GM23338 (cell line): ENCODE results near the gene CHMP4B. TPM values are rescaled to one million over a fixed set of nuclear protein-coding genes. Genes with fewer than 3 reads are reported as not detected.

Experiments
- ATAC-seq: fragments of 200-7000 bp; cut with Tn5 transposase; 3 replicates; pipeline ENCODE4 v1.9.1; 2020
- DNase-seq: peaks from one replicate; pipeline ENCODE4 v3.0.0-alpha.2; 2015; ENCODE audit warnings: low spot score
- H2AFZ ChIP-seq: fragments of 200-600 bp; sonication (generic); 2 replicates; pipeline ENCODE4 v1.8.0; 2016; ENCODE audit warnings: antibody characterized with exemption, mild to moderate bottlenecking, moderate library complexity
- H3F3A ChIP-seq: fragments of 200-600 bp; sonication (generic); replicated peaks from 2 replicates; pipeline ENCODE4 v1.8.0; 2017; ENCODE audit warnings: antibody characterized with exemption, mixed run types, low read depth
- H3K27ac ChIP-seq: fragments of 200-600 bp; sonication (generic); 2 replicates; pipeline ENCODE4 v1.6.1; 2016; ENCODE audit warnings: low read depth
- H3K27me3 ChIP-seq: fragments of 200-600 bp; sonication (generic); 2 replicates; pipeline ENCODE4 v1.8.0; 2016; ENCODE audit warnings: mild to moderate bottlenecking, mixed run types, moderate library complexity; ENCODE audit not compliant: insufficient read depth
- H3K36me3 ChIP-seq: fragments of 200-600 bp; sonication (generic); 2 replicates; pipeline ENCODE4 v1.8.0; 2016; ENCODE audit warnings: mild to moderate bottlenecking; ENCODE audit not compliant: insufficient read depth
- H3K4me1 ChIP-seq: fragments of 200-600 bp; sonication (generic); 2 replicates; pipeline ENCODE4 v1.8.0; 2016; ENCODE audit warnings: mild to moderate bottlenecking, moderate library complexity; ENCODE audit not compliant: insufficient read depth
- H3K4me2 ChIP-seq: fragments of 200-600 bp; sonication (generic); 2 replicates; pipeline ENCODE4 v1.7.1; 2017; ENCODE audit warnings: mixed run types
- H3K4me3 ChIP-seq: fragments of 200-600 bp; sonication (generic); 2 replicates; pipeline ENCODE4 v1.6.1; 2016; ENCODE audit warnings: mixed run types
- H3K79me2 ChIP-seq: fragments of 200-600 bp; sonication (generic); replicated peaks from 2 replicates; pipeline ENCODE4 v1.8.0; 2017; ENCODE audit warnings: mild to moderate bottlenecking; ENCODE audit not compliant: insufficient read depth
- H3K9me2 ChIP-seq: fragments of 200-600 bp; sonication (generic); 2 replicates; pipeline ENCODE4 v1.8.0; 2017; ENCODE audit not compliant: insufficient read depth
- H4K20me1 ChIP-seq: fragments of 200-600 bp; sonication (generic); replicated peaks from 2 replicates; pipeline ENCODE4 v1.8.0; 2017; ENCODE audit warnings: mild to moderate bottlenecking; ENCODE audit not compliant: insufficient read depth
- H3K27ac Mint-ChIP-seq: 2 replicates; pipeline ENCODE4 v1.8.0; 2020; ENCODE audit warnings: inconsistent platforms, mild to moderate bottlenecking, moderate library complexity, mixed read lengths
- H3K27me3 Mint-ChIP-seq: 3 replicates; pipeline ENCODE4 v1.8.0; 2022; ENCODE audit warnings: low read depth, mild to moderate bottlenecking, moderate library complexity, mixed read lengths, inconsistent platforms; ENCODE audit not compliant: insufficient read depth, poor library complexity
- H3K36me3 Mint-ChIP-seq: 3 replicates; pipeline ENCODE4 v1.8.0; 2021; ENCODE audit warnings: low read depth, mild to moderate bottlenecking, inconsistent platforms, moderate library complexity, mixed read lengths
- H3K4me1 Mint-ChIP-seq: 3 replicates; pipeline ENCODE4 v1.8.0; 2020; ENCODE audit warnings: mild to moderate bottlenecking, inconsistent platforms, mixed read lengths
- H3K4me3 Mint-ChIP-seq: 3 replicates; pipeline ENCODE4 v1.8.0; 2021; ENCODE audit warnings: moderate library complexity, mild to moderate bottlenecking, inconsistent platforms, mixed read lengths
- H3K9me3 Mint-ChIP-seq: 3 replicates; pipeline ENCODE4 v1.8.0; 2020; ENCODE audit warnings: moderate library complexity, mild to moderate bottlenecking, inconsistent platforms, mixed read lengths
- CREB1 ChIP-seq: fragments of 250-450 bp; sonication (Bioruptor Pico); IDR thresholded peaks from 2 replicates; pipeline ENCODE4 v1.5.0; 2020; ENCODE audit warnings: low read depth, mild to moderate bottlenecking, moderate library complexity
- EZH2 ChIP-seq: fragments of 200-600 bp; sonication (generic); IDR thresholded peaks from one replicate; pipeline ENCODE4 v1.8.0; 2017; ENCODE audit warnings: antibody characterized with exemption, mild to moderate bottlenecking, low read depth; ENCODE audit not compliant: unreplicated experiment
- EZH2phosphoT487 ChIP-seq: fragments of 200-600 bp; sonication (generic); IDR thresholded peaks from one replicate; pipeline ENCODE4 v1.8.1; 2018; ENCODE audit warnings: antibody characterized with exemption; ENCODE audit not compliant: unreplicated experiment
- JUNB ChIP-seq: IDR thresholded peaks from one replicate; pipeline ENCODE4 v1.6.1; 2016; ENCODE audit warnings: antibody characterized with exemption; ENCODE audit not compliant: unreplicated experiment
- NANOG ChIP-seq: IDR thresholded peaks from 2 replicates; pipeline ENCODE4 v1.6.1; 2016; ENCODE audit warnings: antibody characterized with exemption, borderline replicate concordance
- POLR2AphosphoS5 ChIP-seq: IDR thresholded peaks from 2 replicates; pipeline ENCODE4 v1.6.1; 2016; ENCODE audit warnings: antibody characterized with exemption, low read depth
- STAT1 ChIP-seq: IDR thresholded peaks from one replicate; pipeline ENCODE4 v1.6.1; 2016; ENCODE audit warnings: antibody characterized with exemption; ENCODE audit not compliant: unreplicated experiment
- ZNF114 ChIP-seq: fragments of 250-450 bp; sonication (Bioruptor Pico); IDR thresholded peaks from 2 replicates; pipeline ENCODE4 v1.5.0; 2020; ENCODE audit warnings: mild to moderate bottlenecking, moderate library complexity
- ZNF331 ChIP-seq: fragments of 250-450 bp; sonication (Bioruptor Pico); IDR thresholded peaks from 2 replicates; pipeline ENCODE4 v1.5.0; 2020; ENCODE audit warnings: low read depth, mild to moderate bottlenecking, moderate library complexity
- ZNF462 ChIP-seq: fragments of 250-450 bp; sonication (Bioruptor Pico); IDR thresholded peaks from 2 replicates; pipeline ENCODE4 v1.5.0; 2020; ENCODE audit warnings: mild to moderate bottlenecking, moderate library complexity
- polyA plus RNA-seq: library from polyadenylated mRNA; unstranded; fragments of >200 nt; fragmentation: Nextera tagmentation; extraction: Ambion mirVana; gene quantifications from 2 replicates; pipeline ENCODE4 v1.2.1, GENCODE V29; 2016
- total RNA-seq: library from RNA; depleted of rRNA; stranded (reverse); fragments of >200 nt; shearing (Covaris generic); gene quantifications from 2 replicates; pipeline ENCODE4 v1.2.3, GENCODE V29; 2014
- TF ChIP-seq, protein P1 (sequence below): IDR thresholded peaks from one replicate; pipeline ENCODE4 v1.6.1; 2018; ENCODE audit warnings: antibody characterized with exemption; ENCODE audit not compliant: unreplicated experiment
- TF ChIP-seq, protein P2 (sequence below): IDR thresholded peaks from 2 replicates; pipeline ENCODE4 v1.6.1; 2016; ENCODE audit warnings: antibody characterized with exemption
- TF ChIP-seq, protein P3 (sequence below), 2 experiments: fragments of 200-600 bp in 1 of 2; sonication (generic) in 1 of 2; conservative IDR thresholded peaks; 2 replicates each; pipeline versions ENCODE4 v1.5.1 to v1.6.1; 2016 to 2017; ENCODE audit warnings: antibody characterized with exemption in 2 of 2, low read depth in 2 of 2, mild to moderate bottlenecking in 2 of 2, moderate library complexity in 1 of 2

Gene CHMP4B
- total and polyA plus RNA-seq, 2 experiments from 2014 or later: 14.5 to 49.3 TPM

DNA sequence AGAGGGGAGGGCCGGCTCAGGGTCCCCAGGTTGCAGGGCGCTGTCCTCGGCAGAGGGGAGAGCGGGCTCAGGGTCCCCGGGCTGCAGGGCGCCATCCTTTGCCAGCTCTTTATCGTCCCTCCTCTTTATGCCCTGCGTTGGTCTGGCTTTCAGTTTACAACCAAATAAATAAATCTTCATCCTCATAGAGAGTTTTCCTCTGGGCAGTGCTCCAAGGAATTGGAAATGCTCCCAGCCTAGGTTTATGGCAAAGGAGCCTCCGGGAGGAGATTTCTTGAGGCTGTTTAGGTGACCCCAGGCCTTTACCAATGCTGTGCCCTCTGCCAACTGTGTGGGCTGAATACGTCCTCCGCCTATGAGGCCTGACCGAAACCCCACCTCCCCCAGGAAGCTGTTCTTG lies 60.2 kb downstream of the CHMP4B start:
- Histone ChIP-seq H3K27ac (no peak overlapping the region), H3K36me3 (no peaks in the 10 kb centered on the region), H3K4me1 (no peaks in the 10 kb centered on the region), H3K4me2 (no peak overlapping the region), H3K27me3 (no peaks in the 10 kb centered on the region), H3K9me2 (no peaks in the 10 kb centered on the region), H3F3A (no peaks in the 10 kb centered on the region), H3K79me2 (no peaks in the 10 kb centered on the region), H3K4me3 (no peak overlapping the region), H4K20me1 (no peaks in the 10 kb centered on the region), H2AFZ (no peak overlapping the region)
- TF ChIP-seq JUNB (no peak), STAT1 (no peak), EZH2phosphoT487 (no peak), EZH2 (no peak), ZNF114 (CRISPR knock-in tag) (no peak), ZNF462 (CRISPR knock-in tag) (no peak), POLR2AphosphoS5 (no peak), ZNF331 (no peak), NANOG (no peak), CREB1 (CRISPR knock-in tag) (no peak)
- TF ChIP-seq, protein P1, sequence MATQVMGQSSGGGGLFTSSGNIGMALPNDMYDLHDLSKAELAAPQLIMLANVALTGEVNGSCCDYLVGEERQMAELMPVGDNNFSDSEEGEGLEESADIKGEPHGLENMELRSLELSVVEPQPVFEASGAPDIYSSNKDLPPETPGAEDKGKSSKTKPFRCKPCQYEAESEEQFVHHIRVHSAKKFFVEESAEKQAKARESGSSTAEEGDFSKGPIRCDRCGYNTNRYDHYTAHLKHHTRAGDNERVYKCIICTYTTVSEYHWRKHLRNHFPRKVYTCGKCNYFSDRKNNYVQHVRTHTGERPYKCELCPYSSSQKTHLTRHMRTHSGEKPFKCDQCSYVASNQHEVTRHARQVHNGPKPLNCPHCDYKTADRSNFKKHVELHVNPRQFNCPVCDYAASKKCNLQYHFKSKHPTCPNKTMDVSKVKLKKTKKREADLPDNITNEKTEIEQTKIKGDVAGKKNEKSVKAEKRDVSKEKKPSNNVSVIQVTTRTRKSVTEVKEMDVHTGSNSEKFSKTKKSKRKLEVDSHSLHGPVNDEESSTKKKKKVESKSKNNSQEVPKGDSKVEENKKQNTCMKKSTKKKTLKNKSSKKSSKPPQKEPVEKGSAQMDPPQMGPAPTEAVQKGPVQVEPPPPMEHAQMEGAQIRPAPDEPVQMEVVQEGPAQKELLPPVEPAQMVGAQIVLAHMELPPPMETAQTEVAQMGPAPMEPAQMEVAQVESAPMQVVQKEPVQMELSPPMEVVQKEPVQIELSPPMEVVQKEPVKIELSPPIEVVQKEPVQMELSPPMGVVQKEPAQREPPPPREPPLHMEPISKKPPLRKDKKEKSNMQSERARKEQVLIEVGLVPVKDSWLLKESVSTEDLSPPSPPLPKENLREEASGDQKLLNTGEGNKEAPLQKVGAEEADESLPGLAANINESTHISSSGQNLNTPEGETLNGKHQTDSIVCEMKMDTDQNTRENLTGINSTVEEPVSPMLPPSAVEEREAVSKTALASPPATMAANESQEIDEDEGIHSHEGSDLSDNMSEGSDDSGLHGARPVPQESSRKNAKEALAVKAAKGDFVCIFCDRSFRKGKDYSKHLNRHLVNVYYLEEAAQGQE: no peak
- TF ChIP-seq, protein P2, sequence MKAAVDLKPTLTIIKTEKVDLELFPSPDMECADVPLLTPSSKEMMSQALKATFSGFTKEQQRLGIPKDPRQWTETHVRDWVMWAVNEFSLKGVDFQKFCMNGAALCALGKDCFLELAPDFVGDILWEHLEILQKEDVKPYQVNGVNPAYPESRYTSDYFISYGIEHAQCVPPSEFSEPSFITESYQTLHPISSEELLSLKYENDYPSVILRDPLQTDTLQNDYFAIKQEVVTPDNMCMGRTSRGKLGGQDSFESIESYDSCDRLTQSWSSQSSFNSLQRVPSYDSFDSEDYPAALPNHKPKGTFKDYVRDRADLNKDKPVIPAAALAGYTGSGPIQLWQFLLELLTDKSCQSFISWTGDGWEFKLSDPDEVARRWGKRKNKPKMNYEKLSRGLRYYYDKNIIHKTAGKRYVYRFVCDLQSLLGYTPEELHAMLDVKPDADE: no peak
- TF ChIP-seq, protein P3, sequence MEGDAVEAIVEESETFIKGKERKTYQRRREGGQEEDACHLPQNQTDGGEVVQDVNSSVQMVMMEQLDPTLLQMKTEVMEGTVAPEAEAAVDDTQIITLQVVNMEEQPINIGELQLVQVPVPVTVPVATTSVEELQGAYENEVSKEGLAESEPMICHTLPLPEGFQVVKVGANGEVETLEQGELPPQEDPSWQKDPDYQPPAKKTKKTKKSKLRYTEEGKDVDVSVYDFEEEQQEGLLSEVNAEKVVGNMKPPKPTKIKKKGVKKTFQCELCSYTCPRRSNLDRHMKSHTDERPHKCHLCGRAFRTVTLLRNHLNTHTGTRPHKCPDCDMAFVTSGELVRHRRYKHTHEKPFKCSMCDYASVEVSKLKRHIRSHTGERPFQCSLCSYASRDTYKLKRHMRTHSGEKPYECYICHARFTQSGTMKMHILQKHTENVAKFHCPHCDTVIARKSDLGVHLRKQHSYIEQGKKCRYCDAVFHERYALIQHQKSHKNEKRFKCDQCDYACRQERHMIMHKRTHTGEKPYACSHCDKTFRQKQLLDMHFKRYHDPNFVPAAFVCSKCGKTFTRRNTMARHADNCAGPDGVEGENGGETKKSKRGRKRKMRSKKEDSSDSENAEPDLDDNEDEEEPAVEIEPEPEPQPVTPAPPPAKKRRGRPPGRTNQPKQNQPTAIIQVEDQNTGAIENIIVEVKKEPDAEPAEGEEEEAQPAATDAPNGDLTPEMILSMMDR (conservative IDR thresholded peaks at IDR 0.05; ENCODE audit: low read depth in 2 of 2): no peak
- H3K9me3 Mint-ChIP-seq: no peaks in the 10 kb centered on the region
- DNase-seq (no peak), ATAC-seq (no peak)
- no peak overlapping the region for H3K27ac Mint-ChIP-seq
- H3K36me3 Mint-ChIP-seq: no peaks in the 10 kb centered on the region
- H3K4me3 Mint-ChIP-seq: no peak overlapping the region
- peaks cover 8% of the 10 kb centered on the region for H3K27me3 Mint-ChIP-seq
- peaks cover 18% of the 10 kb centered on the region for H3K4me1 Mint-ChIP-seq
